GM21786 (cell line): Measurements from ENCODE around the gene SRI.
"Not testable (repeated sequence)": the region's sequence is repeated elsewhere in the genome, so short reads cannot be mapped to it uniquely, and the experiment has no call there.

Experiments
- ATAC-seq: cut with Tn5 transposase; IDR thresholded peaks from one replicate; pipeline ENCODE4 v1.9.1; 2021; ENCODE audit not compliant: unreplicated experiment

SRI gene, protein sequence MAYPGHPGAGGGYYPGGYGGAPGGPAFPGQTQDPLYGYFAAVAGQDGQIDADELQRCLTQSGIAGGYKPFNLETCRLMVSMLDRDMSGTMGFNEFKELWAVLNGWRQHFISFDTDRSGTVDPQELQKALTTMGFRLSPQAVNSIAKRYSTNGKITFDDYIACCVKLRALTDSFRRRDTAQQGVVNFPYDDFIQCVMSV

DNA sequence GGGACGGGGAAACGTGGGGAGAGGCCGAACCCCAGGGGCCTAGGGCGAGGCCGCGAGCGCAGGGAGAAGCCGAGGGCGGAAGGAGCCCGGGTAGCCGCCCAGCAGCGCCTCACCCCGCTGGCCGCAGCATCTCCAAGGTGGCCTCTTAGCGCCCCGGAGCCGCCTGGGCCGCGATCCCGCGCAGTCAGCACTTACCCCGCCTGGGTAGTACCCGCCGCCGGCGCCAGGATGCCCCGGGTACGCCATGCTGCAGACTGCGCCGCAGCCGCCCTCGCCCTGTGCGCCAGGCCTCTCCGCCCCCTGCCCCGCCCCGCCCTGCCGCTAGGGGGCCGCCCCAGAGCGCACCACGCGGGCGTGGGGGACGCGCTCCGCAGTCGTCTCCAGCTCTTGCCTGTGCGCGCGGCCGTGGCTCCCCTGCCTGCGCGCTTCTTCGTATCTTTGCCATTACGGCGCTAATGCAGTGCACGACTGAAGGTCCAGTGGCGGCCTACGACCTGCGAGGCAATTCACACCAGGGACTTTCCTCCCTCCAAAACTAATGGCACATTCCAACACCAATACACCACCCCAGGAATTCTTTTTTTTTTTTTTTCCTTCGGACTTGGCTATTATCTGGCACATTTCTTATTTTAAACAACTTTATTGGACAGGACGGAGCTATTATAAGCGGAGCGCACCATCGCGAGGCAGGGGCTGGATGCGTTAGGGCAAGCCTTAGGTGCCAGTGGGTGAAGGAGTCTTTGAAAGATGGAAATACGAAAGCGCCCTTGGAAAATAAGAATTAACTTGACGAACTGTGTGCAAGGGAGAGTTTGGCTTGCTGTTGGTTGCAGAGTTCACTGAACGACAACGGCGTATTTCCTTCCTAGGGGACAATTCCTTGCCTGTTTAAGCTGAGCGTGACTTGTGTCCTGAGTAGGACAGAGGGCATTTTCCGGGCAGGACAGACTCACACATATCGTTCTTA lies at the start of gene SRI:
TSS of gene SRI (minus strand) at position 258 of the 967 bp plus-strand sequence. CDS start at position 246, 12 bp downstream.
- peak; percentile 52 for ATAC-seq

GRCh38 chr7:88269586-88269985 lies 49.7 kb upstream of the SRI start:
- no peak for ATAC-seq

- no peak for ATAC-seq
Measured at GRCh38 chr7:88268858-88269257, 49.0 kb upstream of the SRI start.

- no peak for ATAC-seq
Measured at GRCh38 chr7:88268051-88268450, 48.2 kb upstream of the SRI start.

- ATAC-seq: no peak
Measured at GRCh38 chr7:88267421-88267820, 47.6 kb upstream of the SRI start.

GRCh38 chr7:88264987-88265386 lies 45.1 kb upstream of the SRI start:
- not testable (repeated sequence) for ATAC-seq

DNA sequence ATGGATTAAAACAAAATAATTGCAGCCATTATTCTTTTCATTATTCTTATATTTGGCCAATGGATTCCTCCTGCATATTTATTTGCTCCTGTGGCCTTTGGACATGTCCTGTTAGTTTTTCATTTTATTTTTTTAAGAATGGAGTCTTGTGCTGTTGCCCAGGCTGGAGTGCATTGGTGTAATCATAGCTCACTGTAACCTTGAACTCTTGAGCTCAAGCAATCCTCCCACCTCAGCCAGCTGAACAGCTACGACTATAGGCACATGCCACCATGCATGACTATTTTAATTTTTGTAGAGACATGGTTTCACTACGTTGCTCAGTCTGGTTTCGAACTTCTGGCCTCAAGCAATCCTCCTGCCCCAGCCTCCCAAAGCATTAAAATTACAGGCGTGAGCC lies 42.7 kb upstream of the SRI start:
- ATAC-seq: no peak

DNA sequence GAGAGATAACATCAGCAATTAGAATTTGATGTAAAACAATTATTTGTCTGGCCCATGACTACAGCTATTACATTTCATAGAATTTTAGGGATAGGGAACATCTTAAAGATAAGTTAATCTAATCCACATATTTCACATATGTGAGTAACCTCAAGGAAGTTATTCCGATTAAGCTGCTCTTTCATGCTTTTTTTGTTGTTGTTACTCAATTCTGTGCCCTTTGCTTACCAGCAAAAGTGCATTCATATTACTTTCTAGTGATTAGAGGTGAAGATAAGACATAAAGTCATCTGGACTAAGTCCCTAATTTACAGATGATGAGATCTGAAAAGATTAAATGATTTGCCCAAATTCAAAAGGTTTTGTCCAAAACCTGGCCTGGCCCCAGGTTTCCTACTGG lies 40.9 kb upstream of the SRI start:
- no peak for ATAC-seq

- no peak for ATAC-seq
Measured at GRCh38 chr7:88259656-88260380, 40.0 kb upstream of the SRI start.

DNA sequence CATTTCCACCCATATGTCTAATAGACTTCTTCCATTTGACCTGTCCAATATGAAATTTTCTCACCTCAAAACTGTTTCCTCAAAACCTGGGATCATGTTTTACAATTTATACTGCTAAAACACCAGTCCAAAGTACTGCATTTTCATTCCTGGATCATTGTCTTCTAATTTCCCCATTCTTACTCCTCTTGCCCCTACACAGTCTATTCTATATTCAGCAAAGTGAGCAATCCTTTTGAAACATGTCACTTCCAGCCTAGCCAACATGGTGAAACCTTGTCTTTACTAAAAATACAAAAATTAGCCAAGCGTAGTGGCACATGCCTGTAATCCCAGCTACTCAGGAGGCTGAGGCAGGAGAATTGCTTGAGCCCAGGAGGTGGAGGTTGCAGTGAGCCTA lies 38.5 kb upstream of the SRI start:
- not testable (repeated sequence) for ATAC-seq

- no peak for ATAC-seq
Measured at GRCh38 chr7:88256906-88257305, 37.1 kb upstream of the SRI start.

DNA sequence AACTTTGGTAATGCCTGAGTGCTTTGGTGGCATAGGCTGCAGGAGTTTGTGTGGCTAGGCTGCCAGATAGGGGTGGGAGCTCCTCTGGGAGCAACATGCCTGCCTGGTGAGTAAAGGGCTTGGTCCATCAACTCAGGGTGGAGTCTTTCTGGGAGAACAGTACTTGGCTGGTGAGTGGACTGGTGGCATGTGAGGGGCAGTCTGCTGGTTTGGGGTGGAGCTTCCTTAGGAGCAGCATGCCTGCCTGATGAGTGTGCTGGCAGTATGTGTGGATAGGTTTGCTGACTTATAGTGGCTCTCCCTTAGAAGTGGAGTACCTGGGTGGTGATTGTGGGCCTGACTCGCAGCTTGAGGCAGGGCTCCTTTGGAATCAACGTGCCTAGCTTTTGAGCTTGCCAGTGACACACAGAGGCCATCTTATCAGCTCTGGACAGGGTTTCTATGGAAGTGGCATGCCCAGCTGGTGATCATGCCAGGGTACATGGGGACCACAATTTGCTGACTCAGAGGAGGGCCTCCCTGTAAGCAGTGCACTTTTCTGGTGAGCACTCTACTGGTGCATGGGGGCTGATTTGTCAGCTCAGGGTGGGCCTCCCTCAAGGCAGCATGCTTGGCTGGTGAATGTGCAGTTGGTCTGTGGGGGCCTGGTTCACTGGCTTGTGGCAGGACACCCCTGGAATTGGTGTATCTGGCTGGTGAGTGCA lies 35.0 kb upstream of the SRI start:
- no peak for ATAC-seq

DNA sequence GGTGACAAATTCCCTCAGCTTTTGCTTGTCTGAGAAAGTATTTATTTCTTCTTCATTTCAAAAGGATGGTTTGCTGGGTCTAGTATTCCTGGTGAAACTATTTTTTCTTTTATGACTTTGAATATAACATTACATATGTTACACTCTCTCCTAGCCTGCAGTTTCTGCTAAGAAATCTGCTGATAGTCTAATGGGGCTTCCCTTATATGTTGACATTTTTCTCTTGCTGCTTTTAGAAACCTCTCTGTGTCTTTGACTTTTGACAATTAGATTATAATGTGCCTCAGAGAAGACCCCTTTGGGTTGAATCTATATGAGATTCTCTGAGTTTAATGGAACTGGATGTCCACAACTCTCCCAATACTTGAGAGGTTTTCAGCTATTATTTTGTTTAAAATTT lies 33.8 kb upstream of the SRI start:
- no peak for ATAC-seq

DNA sequence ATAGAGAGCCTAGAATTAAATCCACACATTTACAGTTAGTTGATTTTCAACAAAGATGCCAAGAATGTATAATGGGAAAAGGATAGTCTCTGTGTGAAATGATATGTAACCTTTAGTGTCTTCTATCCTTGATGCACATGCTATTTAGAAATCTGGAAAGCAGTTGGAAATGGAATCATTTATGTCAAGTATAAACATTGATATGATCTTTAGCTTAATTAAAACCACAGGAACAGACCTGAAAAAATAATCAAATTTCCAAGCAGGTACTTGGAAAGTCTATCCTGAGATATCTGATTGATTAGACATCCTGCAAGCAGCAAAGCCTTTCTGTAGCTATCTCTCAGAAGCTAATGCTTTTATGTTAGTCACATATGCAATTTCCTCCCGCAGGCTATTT lies 24.4 kb upstream of the SRI start:
- no peak for ATAC-seq

GRCh38 chr7:88243345-88243909 lies 23.6 kb upstream of the SRI start:
- peak; percentile 84 for ATAC-seq

GRCh38 chr7:88239852-88240251 lies 20.0 kb upstream of the SRI start:
- no peak for ATAC-seq

DNA sequence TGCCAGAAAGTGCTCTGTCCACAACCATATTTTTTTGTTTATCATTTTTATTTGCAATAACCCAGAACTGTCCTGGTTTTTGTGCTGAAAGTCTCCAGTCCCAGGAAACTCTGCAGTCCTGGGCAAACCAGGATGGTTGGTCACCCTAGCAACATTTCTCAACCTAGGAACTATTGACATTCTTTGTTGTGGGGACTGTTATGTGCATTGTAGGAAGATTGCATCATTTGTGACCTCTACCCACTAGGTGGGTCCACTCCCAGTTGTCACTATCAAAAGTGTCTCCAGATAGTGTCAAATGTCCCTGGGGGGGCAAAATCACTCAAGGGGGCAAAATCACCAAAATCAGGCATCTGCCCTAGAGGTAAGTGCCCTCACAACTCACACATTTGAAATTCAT lies 14.0 kb upstream of the SRI start:
- no peak for ATAC-seq

DNA sequence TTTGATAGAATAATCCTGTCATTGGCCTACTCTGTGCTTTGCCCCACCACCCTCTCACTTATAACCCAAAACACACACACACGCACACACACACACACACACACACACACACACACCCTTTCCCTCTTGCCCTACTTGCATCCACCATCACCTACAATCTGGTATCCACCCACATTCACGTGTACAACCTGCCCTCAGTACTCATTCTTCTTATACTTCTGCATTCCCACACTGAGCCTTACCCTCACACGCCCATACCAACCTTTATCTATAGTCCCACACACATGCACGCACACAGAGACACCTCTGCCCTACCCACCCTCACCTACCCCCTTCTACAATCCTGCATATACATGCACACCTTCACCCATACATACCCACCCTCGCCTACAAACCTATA lies 10.8 kb upstream of the SRI start:
- no peak for ATAC-seq

- ATAC-seq: no peak
Measured at GRCh38 chr7:88229302-88229995, 9.6 kb upstream of the SRI start.

GRCh38 chr7:88226886-88227516 lies 7.2 kb upstream of the SRI start:
- ATAC-seq: no peak
